GM18861 (cell line): Measurements from ENCODE around the gene MAP2K1.
A peak's percentile ranks its signal among the peaks of the same experiment; 100 is the strongest.
"Not testable (repeated sequence)": the region's sequence is repeated elsewhere in the genome, so short reads cannot be mapped to it uniquely, and the experiment has no call there.

Source experiments
- ATAC-seq: cut with Tn5 transposase; IDR thresholded peaks from one replicate; pipeline ENCODE4 v1.9.1; 2021; ENCODE audit not compliant: unreplicated experiment

Gene MAP2K1

GRCh38 chr15:66503041-66503648 lies 116.4 kb downstream of the MAP2K1 start:
- not testable (repeated sequence) for ATAC-seq

DNA sequence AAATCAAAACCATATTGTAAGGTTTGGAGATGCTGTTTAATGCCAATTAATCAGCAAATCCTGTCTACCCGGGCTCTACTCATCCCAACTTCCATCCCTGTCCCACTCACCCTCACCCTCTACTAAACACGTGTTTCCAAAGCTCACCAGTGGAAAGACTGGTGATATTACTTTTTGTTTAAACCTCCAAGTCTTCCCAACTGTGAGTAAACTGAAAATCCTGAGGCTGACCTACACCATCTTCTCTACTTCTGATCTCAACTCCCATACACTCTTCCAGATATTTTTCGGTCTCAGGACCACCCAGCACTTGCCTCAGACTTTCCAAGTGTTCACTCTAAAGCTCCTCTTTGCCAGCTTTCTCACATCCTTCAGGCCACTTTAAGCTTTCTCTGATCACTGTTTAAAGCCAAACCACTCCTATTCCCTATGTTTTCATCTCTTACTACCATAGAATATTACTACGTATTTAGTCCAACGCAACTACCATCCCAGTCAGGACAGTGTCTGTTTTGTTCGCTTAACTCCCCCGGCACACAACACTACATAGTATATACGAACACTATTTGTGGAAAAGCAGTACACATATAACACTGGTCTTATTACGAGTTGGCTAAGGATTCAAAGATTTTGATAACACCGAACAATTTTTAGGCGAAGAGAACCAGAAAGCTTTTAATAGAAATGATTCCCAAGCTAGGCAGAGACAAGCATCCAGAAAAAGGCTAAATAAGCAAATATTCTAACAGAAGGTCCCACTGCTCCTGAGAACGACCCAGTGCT lies 117.3 kb downstream of the MAP2K1 start:
- ATAC-seq, result no peak

DNA sequence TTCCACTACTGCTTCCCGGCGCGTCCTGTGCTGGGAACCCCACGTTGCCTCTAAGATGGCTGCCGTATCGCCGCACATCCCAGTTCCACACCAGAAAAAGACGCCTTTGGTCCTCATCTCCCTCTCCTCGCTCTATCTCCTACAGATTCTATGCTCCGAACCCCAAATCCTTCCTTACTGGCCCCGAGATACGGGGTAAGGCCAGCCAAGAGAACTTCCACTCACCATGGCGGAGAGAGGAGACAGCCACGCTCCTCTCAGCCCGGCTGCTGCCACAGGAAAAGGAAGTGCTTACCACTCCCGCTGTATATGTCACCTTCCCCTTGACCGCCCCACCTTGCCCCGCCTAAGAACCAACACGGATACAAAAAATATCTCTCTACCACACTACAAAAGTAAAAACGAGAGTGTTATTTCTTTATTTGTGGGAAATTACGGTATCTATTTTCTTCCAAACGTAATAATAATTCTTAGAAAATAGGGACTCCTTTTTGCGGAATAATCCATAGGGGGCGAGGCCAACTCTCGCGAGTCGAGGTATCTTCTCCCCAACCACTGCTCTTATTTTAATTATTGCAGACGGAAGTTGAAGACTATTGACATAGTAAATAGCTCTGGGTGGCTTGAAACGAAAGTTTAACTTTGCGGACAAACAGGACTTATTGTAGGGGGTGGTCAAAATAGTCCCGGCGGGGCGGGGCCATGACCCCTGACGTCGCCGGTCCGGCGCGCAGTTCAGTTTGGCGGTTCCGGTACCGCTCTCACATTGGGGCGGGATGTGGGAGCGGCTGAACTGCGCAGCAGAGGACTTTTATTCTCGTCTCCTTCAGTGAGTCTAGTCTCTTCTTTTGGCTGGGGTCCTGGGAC lies 118.1 kb downstream of the MAP2K1 start, which contains the start of the genes RPL4 and ZWILCH:
Gene RPL4 (minus strand): TSS at position 293 of the 867 bp plus-strand sequence. CDS start 65 bp downstream, at position 228.
Gene ZWILCH (plus strand): TSS at position 764 of the 867 bp plus-strand sequence. CDS start 13 bp downstream, at position 777.
- ATAC-seq, result peak; percentile 71

DNA sequence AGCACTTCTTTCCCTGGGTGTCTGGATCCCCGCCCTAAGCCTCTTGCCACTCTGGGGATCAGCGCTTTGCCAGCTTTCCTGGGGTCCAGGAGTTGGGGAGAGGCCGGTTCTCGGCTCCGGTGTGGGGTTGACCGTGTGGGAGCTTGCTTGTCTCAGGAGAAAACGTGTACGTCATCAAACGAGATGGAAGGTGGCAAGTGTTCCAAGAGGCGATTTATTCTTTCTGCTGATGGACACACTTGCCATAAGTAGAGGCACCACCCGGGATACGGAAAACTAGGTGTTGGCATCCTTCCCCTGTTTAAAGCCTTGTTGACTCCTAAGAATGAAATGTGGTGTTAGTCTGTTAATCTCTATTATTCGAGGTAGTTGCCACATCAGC lies 118.7 kb downstream of the MAP2K1 start:
- ATAC-seq, result peak; percentile 8

- no peak for ATAC-seq
Observed at GRCh38 chr15:66505818-66506217, 119.1 kb downstream of the MAP2K1 start.

GRCh38 chr15:66508293-66508883 lies 121.7 kb downstream of the MAP2K1 start:
- ATAC-seq, result no peak

- no peak for ATAC-seq
Observed at GRCh38 chr15:66514586-66514985, 127.9 kb downstream of the MAP2K1 start.

- no peak for ATAC-seq
Observed at GRCh38 chr15:66515901-66516322, 129.2 kb downstream of the MAP2K1 start.

DNA sequence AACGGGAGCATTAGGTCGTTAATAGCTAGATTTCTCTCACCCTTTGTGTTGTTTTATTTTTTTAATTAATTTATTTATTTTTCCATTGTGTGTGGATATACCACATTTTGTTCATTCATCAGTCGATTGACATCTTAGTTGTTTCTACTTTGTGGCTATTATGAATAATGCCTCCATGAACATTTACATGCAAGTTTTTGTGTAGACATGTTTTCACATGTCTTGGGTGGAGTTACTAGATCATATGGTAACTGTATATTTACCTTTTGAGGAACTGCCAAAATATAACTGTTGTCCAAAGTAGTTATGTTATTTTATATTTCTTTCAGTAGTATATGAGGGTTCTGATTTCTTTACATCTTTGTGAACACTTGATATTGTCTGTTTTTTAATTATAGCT lies 137.2 kb downstream of the MAP2K1 start:
- ATAC-seq, result no peak

- ATAC-seq, result no peak
Observed at GRCh38 chr15:66524838-66525237, 138.1 kb downstream of the MAP2K1 start.

GRCh38 chr15:66535056-66535455 lies 148.3 kb downstream of the MAP2K1 start:
- ATAC-seq, result no peak
